ENCODE data around the gene SIL1.
A peak's percentile ranks its signal among the peaks of the same experiment; 100 is the strongest.
"Not testable (repeated sequence)": the region's sequence is repeated elsewhere in the genome, so short reads cannot be mapped to it uniquely, and the experiment has no call there.

The SIL1 gene

DNA sequence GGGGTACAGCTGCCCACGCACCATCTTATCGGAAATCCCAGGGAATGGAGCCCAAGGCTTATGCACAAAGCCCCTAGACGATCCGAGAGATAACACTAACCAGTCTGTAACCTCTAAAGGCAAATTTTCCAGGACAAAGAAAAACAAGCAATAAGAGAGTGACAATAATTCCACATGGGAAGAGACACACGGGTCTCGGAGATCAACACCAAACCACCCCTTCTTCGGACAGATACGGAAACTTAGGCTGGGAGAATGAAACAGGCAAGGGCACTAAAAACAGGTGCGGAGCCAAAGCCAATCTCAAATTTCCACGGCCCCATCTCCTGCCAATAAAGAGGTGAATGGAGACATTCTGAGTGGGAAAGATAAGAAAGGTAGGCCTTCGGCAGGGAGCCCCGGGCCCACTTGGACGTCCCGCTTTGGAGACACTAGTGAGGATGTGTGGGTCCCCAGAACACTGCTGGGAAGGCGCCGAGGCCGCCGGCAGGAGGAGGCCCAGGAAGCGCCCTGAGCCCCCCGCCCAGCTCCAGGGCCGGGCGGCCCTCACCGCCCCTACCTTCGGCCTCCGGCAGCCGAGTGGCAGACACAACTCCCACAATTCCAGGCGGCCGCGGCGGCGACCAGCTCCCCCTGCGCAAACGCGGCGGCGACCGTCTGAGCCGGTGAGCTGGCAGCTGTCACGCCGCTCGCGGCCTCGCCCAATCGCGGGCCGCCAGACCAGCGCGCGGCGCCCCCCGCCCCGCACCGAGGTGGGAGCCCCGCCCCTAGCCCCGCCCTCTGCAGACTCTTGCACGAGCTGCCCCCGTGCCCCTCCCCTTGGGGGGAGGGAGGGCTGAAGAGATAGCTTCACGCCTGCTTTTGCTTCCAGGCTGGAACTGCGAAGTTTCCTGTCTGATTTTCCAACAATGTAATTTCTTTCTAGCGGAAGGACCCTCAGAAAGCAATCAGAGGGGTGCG is at the start of gene SIL1:
SIL1 (minus strand) TSS at position 659 of the 960 bp plus-strand sequence. CDS start 70,525 bp downstream, outside the sequence.
- peak; percentile 97 for DNase-seq

DNA sequence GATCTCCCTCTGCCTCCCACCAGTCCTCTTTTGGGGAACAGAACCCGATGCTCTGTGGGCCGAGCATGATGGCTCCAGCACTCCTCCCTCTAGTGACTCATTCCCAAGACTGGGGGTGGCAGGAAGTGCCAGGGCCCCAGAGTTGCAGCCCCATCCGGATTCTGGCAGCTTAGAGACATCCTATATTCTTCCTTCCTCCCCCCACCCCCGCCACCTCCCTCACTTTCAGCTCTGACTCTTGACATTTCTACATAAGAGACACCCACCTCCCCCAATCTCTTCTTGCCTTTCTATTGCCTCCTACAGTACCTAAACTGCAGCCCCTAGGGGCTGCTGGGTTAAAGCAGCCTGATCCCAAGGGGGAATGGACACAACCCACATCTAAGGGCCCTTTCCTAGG is 48.2 kb upstream of the SIL1 start:
- peak in 1 of 2 donors; percentile 57 for DNase-seq

DNA sequence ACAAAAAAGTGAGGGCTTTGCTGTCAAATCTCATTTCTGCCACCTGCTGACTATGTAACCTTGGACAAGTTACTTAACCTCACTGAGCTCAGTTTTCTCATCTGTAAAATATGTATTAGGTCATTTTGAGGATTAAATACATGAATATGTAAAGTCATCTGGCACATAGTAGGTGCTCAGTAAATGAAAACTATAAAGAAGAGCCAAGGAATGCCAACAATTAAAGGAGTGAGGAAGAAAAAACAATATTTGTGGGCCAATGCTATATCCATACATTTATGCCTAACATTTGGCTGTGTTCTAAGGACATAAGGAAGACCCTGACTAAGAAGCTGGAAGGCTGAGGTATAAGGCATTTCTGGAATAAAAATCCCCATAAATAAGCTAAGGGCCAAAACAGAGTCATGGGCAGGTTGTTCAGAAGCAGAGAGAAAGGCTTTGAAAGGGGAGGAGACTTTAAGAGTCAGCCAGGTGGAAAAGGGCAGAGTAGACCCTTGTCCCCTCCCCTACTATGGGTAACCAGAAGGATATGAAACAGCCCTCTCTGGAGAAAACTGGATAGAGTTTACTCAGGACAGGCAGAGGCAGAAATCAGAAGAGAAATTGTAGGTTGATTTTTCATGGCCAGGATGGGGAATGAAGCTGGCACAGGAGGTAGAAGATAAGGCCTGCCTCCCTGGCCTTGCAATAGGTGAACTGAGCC is 47.6 kb upstream of the SIL1 start:
- no peak for DNase-seq

DNA sequence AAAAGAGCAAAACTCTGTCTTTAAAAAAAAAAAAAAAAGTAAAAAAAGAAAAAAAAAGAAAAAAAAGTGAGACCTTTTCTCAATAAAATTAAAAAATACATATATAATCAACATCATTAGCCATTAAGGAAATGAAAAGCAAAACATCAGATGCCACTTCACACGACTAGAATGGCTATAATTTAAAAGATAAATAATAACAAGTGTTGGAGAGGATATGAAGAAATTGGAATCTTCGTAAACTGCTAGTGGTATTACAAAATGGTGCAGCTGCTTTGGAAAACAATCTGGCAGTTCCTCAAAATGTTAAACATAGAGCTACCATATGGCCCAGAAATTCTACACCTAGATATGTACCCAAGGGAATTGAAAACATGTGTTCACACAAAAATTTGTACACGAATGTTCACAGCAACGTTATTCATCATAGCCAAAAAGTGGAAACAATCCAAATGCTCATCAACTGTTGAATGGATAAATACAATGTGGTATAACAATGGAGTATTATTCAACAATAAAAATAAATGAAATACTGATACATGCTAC is 45.3 kb upstream of the SIL1 start:
- DNase-seq, result no peak

DNA sequence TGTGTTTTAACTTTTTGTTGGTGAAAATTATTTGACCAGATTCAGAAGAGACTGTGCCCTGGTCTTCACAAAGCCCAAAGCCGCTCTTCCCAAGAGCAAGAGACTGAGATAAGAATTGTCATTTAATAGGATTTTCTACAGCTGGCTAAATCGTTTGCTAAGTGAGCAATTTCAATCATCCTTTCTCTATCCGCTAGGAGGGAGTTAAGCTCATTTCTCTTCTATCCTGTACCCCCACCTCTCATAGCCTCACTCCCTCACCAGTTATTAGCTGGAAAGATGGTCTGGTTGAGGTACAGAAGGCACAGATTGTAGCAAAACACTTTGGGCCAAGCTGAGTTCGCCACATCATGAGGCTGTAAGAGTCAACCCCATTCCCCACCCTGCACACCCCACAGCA is 43.0 kb upstream of the SIL1 start:
- no peak for DNase-seq

DNA sequence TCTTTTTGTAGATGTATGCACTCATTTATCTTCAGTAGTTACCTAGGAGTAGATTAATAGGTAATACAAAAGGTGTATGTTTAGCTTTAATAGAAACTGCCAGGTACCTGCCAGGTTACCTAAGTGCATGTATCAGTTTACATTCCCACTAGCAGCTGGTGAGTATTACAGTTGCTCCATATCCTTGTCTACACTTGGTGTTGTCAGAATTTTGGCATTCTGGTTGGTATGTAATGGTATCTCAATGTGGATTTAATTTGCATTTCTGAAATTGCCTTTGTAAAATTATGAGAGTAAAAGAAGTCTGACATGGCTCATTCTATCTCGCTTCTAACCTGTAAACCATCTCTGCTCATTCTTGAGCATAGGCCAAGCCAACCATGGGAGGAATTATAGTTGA is 38.3 kb upstream of the SIL1 start:
- DNase-seq, result no peak

DNA sequence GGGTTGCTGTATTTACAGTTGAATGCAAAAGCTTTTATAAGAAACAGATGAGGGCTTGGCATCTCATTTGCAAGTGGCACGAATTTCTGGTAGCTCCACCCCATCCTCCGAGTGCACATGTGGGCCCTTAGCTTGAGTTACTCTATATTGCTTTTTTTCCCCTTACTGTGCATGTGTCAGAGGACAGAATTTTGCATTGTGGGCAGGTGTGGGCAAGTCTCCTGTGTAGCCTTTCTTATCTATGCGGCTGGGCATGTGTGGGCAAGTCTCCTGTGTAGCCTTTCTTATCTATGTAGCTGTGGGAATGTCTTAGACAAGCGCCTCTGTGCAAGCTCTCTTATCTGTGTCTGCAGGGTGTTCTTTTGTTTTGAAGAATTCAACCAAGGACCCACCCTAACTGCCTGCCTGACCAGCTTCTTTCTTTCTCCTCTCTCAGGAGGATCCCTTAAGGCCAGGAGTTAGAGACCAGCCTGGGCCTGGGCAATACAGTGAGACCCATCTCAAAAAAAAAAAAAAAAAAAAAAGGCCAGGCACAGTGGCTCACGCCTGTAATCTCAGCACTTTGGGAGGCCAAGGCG is 34.1 kb upstream of the SIL1 start:
- no peak for DNase-seq

DNA sequence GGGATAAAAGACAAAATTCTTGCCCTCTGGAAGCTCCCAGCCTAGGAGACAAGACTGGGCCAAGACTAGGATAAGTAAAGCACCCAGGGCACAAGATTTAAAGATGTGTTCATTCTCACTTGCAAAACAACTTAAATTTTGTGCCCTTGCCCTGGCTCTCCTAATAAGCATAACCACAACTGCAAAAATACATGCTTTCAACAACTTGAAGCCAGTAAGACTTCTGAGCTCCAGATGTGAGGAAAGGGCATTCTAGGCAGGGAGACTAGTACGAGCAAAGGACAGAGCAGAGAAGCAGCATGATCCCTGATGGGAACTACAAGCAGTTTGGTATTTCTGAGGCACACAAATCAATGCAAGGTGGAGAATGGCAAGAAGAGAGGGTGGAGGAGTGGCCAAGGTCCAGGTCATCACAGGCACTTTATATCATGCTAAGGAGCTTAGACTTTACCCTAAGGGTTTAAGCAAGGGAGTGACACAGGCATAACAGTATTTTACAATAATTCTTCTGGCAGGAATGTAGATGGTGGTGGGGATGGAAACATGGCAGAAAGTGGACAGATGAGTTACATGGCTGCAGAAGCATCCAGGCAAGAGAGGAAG is 30.1 kb upstream of the SIL1 start:
- no peak for DNase-seq

DNA sequence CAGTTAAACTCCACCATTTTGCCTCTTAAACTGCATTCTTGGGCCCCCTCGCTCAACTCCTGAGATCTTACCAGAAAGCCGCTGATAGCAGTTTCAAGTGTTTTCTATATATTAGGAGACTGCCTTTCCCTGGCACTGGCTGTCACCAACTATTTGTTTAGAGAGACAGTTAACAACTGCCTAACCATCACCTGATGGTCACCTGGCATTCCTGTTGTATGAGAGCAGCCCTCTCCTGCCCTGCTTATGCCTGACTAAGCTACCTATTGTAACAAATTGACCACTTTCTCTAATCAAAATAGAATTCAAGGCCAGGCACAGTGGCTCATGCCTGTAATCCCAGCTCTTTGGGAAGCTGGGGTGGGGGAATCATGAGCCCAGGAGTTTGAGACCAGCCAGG is 28.0 kb upstream of the SIL1 start:
- DNase-seq, result no peak

DNA sequence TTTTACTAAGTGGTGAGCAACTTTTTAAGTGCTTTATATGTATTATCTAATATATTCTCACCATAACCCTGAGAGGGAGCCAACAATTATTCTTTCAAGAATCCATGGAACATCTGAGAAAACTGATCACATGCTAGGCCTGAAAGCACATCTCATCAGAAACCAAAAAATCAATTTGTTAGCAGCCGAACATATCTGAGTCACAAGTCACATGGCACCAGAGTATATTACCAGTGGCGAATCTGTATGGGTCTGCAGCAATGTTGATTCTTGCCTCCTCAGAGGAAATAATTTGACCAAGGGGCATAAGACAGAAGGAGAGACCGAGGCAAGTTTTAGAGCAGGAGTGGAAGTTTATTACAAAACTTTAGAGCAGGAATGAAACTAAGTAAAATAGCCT is 25.3 kb upstream of the SIL1 start:
- no peak for DNase-seq

DNA sequence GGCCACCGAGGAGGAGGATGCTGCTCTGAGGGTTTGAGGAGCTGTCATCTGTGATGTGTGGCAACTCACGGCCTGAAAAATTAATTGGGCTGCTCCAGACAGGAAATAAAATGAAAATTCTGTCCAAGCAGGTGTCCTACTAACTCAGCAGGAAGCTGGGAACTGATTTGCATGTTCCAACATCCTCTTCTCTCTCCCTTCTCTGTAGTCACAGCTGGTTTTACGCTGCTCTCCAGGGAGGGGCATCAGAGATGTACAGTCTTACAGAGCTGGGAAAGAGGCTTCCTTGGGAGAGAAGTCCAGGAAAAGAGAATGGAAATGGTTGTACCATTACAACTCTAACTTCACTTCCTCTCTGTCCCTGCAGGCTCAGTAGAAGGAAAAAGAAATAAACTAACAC is 24.2 kb upstream of the SIL1 start:
- no peak for DNase-seq

DNA sequence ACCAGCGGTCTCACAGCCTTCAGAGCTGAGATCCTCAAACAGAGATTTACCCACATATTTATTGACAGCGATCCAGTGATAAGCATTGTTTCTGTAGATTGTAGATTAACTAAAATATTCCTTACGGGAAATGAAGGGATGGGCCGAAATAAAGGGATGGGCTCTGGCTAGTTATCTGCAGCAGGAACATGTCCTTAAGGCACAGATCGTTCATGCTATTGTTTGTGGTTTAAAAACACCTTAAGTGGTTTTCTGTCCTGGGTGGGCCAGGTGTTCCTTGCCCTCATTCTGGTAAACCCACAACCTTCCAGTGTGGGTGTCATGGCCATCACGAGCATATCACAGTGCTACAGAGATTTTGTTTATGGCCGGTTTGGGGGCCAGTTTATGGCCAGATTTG is 19.9 kb upstream of the SIL1 start:
- not testable (repeated sequence) for DNase-seq

DNA sequence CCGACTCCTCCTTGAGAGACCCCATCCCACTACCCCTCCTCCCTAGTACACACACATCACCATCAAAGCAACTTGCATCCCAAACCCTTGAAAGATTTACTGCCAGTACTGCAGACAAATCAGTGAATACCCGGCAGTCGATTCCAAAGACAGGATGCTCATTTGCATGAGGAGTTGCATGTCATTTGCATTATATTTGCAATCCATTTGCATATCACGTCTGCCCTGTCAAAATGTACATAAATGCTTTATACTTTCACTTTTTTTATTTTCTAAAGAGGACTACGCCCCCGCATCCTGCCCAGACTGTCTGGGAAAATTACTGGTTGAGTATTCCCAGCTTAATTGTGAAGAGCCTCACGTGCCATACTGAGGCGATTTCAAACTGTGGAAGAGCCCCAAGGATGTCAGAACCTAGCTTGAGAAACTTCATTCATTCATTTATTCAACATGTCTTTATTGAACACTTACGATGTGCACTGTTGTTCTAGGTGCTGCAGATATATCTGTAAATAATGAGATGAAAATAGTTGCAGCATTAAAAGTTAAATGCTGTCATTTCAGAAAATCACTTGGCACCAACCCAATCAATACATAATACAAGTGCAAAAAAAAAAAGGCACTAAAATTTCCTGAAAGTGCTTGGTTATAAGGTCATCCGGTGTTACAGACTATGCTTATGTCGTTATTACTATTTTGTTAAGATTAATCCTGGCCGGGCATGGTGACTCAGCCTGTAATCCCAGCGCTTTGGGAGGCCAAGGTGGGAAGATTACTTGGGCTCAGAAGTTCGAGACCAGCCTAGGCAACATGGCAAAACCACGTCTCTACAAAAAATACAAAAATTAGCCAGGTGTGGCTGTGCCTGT is 17.2 kb upstream of the SIL1 start:
- no peak for DNase-seq

DNA sequence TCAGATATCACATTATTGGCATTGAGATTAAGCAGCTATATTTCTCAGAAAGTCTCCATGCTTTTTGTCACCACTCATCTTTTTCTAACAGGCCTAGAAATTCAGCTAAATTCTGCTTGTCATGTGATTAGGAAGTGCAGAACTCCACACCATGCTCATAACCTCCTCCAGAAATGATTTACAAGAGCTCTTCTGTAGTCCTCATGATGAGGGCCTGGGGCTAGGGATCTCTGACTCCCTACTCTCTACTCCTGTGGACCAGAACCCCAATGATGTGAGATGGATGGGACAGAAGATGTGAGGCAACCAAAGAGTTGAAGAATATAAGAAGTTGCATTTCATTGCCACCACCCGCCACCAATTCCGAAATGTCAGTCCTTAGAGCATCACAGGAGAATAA is 16.5 kb upstream of the SIL1 start:
- no peak for DNase-seq

DNA sequence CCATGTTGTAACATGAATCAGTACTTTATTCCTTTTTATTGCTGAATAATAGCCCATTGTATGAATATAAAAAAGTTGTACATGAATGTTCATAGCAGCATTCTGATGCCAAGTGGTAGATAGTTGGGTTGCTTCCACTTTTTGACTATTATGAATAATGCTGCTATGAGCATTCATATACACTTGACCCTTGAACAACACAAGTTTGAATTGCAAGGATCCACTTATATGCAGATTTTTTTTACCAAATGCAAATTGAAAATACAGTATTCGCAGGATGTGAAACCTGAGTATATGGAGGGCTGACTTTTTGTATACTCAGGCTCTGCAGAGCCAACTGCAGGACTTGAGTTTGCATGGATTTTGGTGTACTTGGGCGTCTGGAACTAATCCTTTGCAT is 14.7 kb upstream of the SIL1 start:
- no peak for DNase-seq

DNA sequence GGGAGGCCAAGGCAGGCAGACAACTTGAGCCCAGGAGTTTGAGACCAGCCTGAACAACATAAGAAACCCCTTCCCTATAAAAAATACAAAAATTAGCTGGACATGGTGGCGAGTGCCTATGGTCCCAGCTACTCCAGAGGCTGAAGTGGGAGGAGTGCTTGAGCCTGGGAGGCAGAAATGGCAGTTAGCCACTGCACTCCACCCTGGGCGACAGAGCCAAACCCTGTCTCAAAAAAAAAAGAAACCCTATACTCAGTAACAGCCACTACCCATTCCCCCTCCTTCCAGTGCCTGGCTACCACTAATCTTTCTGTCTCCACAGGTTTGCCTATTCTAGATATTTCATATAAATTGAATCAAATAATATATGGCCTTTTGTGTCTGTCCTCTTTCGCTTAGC is 14.3 kb upstream of the SIL1 start:
- DNase-seq, result no peak

DNA sequence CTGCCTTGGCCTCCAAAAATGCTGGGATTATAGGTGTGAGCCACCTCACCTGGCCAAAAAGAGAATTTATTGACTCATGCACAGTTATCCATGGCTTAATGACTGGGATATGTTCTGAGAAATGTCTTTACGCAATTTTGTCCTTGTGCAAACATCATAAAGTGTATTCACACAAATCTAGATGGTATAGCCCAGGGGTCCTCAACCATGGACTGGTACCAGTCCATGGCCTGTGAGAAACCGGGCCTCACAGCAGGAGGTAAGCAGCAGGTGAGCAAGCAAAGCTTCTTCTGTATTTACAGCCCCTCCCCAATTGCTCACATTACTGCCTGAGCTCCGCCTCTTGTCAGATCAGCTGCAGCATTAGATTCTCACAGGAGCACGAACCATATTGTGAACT is 12.4 kb upstream of the SIL1 start:
- no peak for DNase-seq

DNA sequence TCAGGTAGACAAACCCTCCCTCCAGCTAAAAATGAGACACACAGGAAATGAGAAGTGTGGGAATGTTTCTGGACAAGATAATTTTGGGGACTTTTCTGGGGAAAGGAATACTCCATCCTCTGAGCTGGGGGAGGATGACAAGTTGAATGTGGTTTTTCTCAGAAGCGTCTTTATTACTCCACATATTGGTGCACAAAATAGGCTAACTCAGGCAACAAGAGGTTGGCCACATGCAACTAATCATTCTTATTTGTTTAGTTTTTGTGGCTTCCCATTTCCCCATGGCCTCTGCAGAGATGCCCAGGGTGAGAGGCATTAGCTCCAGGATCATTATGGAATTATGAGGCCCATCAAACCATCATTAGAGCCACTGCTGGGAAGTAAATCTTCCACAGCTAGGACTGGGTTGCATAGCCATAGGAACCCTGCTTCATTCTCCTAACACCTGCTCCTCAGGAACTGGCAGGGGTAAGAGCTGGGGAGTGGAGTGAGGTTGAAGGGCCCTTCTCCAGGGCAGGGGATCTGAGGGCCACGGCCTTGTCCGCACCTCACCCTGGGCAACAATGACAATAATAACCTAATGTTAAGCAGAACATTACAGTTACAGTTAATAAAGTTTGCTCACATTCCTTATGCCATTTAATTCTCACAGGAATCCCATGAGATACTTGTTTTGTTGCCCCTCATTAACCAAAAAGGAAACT is 9.3 kb upstream of the SIL1 start:
- DNase-seq, result no peak

DNA sequence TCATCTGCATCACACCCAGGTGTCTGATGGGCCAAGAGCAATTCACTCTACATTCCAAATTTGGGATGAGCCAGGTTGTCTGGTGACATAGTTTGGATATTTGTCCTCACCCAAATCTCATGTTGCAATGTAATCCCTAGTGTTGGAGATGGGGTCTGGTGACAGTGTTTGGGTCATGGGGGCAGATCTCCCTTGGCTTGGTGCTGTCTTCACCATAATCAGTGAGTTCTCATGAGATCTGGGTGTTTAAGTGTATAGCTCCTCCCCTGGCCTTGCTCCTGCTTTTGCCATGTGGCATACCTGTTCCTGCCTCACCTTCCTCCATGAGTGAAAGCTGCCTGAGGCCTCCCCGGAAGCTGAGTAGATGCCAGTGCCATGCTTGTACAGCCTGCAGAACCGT is 7.4 kb upstream of the SIL1 start:
- DNase-seq, result no peak

DNA sequence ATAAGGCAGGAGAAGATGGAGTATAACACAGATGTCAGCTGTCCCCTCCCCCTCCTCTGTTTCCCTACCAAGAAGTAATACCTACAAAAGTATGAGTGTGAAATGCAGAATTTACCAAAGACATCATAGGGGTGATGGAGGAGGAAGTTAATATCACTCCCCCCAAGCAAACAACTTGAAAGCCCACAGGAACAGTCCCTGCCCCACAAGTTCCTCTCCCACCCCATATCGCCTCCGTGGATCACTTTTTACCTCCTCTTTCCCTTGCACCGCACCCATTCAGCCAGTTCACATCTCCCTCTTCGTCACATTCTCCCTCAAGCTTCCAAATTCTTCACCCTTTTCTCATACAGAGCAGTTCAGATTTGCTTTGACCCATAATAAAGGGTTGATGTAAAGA is 7.0 kb upstream of the SIL1 start:
- DNase-seq, result no peak

DNA sequence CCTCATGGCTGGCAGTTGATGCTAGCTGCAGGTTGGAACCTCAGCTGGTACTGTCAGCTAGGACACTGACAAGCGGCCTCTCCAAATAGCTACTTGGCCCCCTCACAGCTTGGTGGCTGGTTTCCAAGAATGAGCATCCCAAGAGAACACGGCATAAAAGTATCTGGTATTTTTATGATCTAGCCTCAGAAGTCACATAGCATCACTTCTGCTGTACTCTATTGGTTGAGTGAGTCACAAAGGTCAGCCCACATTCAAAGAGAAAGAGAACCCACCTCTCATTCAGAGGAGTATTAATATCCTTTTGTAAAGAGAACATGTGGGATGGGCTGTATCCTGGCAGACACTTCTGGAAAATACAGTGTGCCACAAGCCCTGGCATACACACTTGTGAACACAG is 6.0 kb upstream of the SIL1 start:
- DNase-seq, result no peak

DNA sequence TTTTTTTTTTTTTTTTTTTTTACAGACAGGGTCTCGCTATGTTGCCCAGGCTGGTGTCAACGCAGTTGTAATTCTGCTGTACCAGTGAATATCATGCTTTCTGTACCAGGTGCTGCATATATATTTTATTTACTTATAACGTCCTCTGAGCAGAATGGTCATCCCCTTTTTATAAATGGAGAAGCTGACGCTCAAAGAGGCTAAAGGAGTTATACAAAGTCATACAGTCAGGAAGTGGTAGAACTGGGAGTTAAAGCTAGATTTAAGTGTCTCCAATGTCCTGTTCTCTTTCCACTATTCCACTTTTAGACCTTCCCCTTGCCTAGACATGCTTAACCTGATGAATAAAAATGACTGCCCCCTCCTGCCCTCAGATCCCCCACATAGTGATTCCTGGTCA is 1.2 kb upstream of the SIL1 start:
- no peak for DNase-seq

Data from CD4-positive, alpha-beta T cell treated with Interleukin-1 beta for 1 hour (primary cell).